Stomach (tissue), 4 donors: Measurements from ENCODE around the gene IFI44L.

Experiments used
- CTCF ChIP-seq, 7 experiments: fragments of 450-650 bp in 4 of 7; fragments of 200-600 bp in 3 of 7; sonication (generic) in 3 of 7; IDR thresholded peaks; one replicate each; pipeline ENCODE4 v1.5.1; 2016 to 2019; ENCODE audit warnings: antibody characterized with exemption in 7 of 7, control low read depth in 2 of 7, mild to moderate bottlenecking in 1 of 7
- EP300 ChIP-seq: sonication (generic); formaldehyde crosslinking; IDR thresholded peaks from one replicate; pipeline ENCODE4 v1.6.1; 2017; ENCODE audit warnings: antibody characterized with exemption
- POLR2A ChIP-seq, 4 donors: fragments of 450-650 bp; IDR thresholded peaks; one replicate each; pipeline ENCODE4 v1.6.1; 2016; ENCODE audit warnings: antibody characterized with exemption in 4 of 4, control low read depth in 2 of 4, mild to moderate bottlenecking in 1 of 4, moderate library complexity in 1 of 4

GRCh38 chr1:78587211-78587610 lies 33.0 kb upstream of the IFI44L start:
- TF ChIP-seq CTCF (IDR thresholded peaks at IDR 0.05) (no peak), POLR2A (IDR thresholded peaks at IDR 0.05) (no peak), EP300 (no peak)
